ENCODE data around the gene ATMIN.
A peak's percentile ranks its signal among the peaks of the same experiment; 100 is the strongest.

Gene ATMIN

DNA sequence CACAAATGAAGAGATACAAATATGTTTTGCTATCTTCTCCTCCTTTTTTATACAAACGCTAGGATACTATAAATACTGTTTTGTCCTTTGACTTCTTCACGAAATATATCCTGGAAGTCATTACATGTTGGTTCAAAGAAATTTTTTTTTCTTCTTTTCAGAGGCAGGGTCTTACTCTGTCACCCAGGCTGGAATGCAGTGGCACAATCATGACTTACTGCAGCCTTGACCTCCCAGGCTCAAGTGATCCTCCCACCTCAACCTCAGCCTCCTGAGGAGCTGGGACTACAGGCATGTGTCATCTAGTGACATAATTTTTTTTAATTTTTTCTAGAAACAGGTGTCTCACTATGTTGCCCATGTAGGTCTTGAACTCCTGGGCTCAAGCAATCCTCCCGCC is 45.1 kb upstream of the ATMIN start:
- H3K4me2 ChIP-seq (ENCODE audit: low read length), result no peak overlapping the region
- peaks cover 10 to 14% of the 10 kb centered on the region in 2 experiments for H3K4me1 ChIP-seq (ENCODE audit: control insufficient read depth in 1 of 2, insufficient read depth in 2 of 2, low read length in 2 of 2)
- peaks cover 5% of the 10 kb centered on the region for H3K79me2 ChIP-seq (ENCODE audit: control insufficient read depth, insufficient read depth, low read length, poor library complexity)
- H2BK120ac ChIP-seq (ENCODE audit: insufficient read depth, low read length, poor library complexity), result no peak overlapping the region
- no peak overlapping the region for H4K91ac ChIP-seq (ENCODE audit: low read depth, low read length)
- no peak overlapping the region for H2BK5ac ChIP-seq (ENCODE audit: low read depth, low read length, poor library complexity)
- H2BK12ac ChIP-seq (ENCODE audit: low read length), result no peak overlapping the region
- no peak overlapping the region for H3K4ac ChIP-seq (ENCODE audit: low read depth, low read length)
- H3K18ac ChIP-seq (ENCODE audit: low read length), result no peak overlapping the region
- no peak overlapping the region for H3K27ac ChIP-seq (ENCODE audit: low read depth, low read length)
- no peak overlapping the region for H4K12ac ChIP-seq (ENCODE audit: low read depth, low read length)
- DNase-seq, result no peak
- no peak overlapping the region for H3K23ac ChIP-seq (ENCODE audit: low read length)
- H4K8ac ChIP-seq (ENCODE audit: low read depth, low read length), result no peak overlapping the region
- WGBS (ENCODE audit: extremely low coverage, insufficient coverage, insufficient read length), result no CpG with 5 or more reads among the region's 3 CpGs
- H3K79me1 ChIP-seq (ENCODE audit: low read length), result peaks cover 5% of the 10 kb centered on the region
- H3K36me3 ChIP-seq (ENCODE audit: control insufficient read depth in 1 of 2, insufficient read depth in 2 of 2, low read length in 2 of 2), result peaks cover 4 to 7% of the 10 kb centered on the region in 2 experiments
- H3K9ac ChIP-seq (ENCODE audit: low read length), result no peak overlapping the region
- H3K4me3 ChIP-seq (ENCODE audit: low read depth, low read length), result no peak overlapping the region
- no peaks in the 10 kb centered on the region for H3K27me3 ChIP-seq (ENCODE audit: insufficient read depth, low read length)
- no peak overlapping the region for H2AK5ac ChIP-seq (ENCODE audit: low read length)
- no peak overlapping the region for H2AFZ ChIP-seq (ENCODE audit: insufficient read depth, low read length, poor library complexity)
- no peaks in the 10 kb centered on the region for H3K9me3 ChIP-seq (ENCODE audit: insufficient read depth, low read depth, low read length)
- no peak overlapping the region for H3K14ac ChIP-seq (ENCODE audit: low read length)

DNA sequence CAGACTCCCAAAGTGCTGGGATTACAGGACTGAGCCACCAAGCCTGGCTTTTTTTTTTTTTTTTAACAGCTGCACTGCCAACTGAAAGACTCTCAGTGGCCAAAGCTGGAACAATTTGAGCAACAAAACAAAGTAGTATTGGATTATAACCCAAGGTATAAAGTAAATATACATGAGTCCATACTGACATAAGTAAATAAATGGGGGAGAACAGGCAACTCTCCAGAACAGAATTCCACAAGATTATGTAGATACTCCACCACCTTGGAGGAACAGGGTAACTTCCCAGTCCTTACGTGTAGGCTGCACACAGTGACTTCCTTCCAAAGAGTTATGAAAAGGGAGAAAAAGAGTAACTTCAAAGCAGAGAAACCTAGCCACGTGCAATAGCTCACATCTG is 44.7 kb upstream of the ATMIN start:
- H3K4me2 ChIP-seq (ENCODE audit: low read length), result no peak overlapping the region
- H2BK5ac ChIP-seq (ENCODE audit: low read depth, low read length, poor library complexity), result no peak overlapping the region
- H2BK120ac ChIP-seq (ENCODE audit: insufficient read depth, low read length, poor library complexity), result peak overlapping the region; percentile 51
- peak overlapping the region; percentile 6 for H4K91ac ChIP-seq (ENCODE audit: low read depth, low read length)
- peak overlapping the region; percentile 10 for H4K8ac ChIP-seq (ENCODE audit: low read depth, low read length)
- H3K27ac ChIP-seq (ENCODE audit: low read depth, low read length), result no peak overlapping the region
- no peak overlapping the region for H4K12ac ChIP-seq (ENCODE audit: low read depth, low read length)
- H3K9ac ChIP-seq (ENCODE audit: low read length), result no peak overlapping the region
- H3K27me3 ChIP-seq (ENCODE audit: insufficient read depth, low read length), result no peaks in the 10 kb centered on the region
- peaks cover 9 to 12% of the 10 kb centered on the region in 2 experiments for H3K4me1 ChIP-seq (ENCODE audit: control insufficient read depth in 1 of 2, insufficient read depth in 2 of 2, low read length in 2 of 2)
- no peak for DNase-seq
- peak overlapping the region; percentile 64 for H2BK12ac ChIP-seq (ENCODE audit: low read length)
- H3K23ac ChIP-seq (ENCODE audit: low read length), result no peak overlapping the region
- H3K4ac ChIP-seq (ENCODE audit: low read depth, low read length), result peak overlapping the region; percentile 86
- H3K4me3 ChIP-seq (ENCODE audit: low read depth, low read length), result no peak overlapping the region
- no peak overlapping the region for H3K14ac ChIP-seq (ENCODE audit: low read length)
- H3K79me1 ChIP-seq (ENCODE audit: low read length), result peaks cover 5% of the 10 kb centered on the region
- peaks cover 4 to 7% of the 10 kb centered on the region in 2 experiments for H3K36me3 ChIP-seq (ENCODE audit: control insufficient read depth in 1 of 2, insufficient read depth in 2 of 2, low read length in 2 of 2)
- no peak overlapping the region for H2AFZ ChIP-seq (ENCODE audit: insufficient read depth, low read length, poor library complexity)
- H3K79me2 ChIP-seq (ENCODE audit: control insufficient read depth, insufficient read depth, low read length, poor library complexity), result peaks cover 5% of the 10 kb centered on the region
- no CpG with 5 or more reads among the region's 2 CpGs for WGBS (ENCODE audit: extremely low coverage, insufficient coverage, insufficient read length)
- H3K18ac ChIP-seq (ENCODE audit: low read length), result no peak overlapping the region
- H2AK5ac ChIP-seq (ENCODE audit: low read length), result peak overlapping the region; percentile 29
- no peaks in the 10 kb centered on the region for H3K9me3 ChIP-seq (ENCODE audit: insufficient read depth, low read depth, low read length)

DNA sequence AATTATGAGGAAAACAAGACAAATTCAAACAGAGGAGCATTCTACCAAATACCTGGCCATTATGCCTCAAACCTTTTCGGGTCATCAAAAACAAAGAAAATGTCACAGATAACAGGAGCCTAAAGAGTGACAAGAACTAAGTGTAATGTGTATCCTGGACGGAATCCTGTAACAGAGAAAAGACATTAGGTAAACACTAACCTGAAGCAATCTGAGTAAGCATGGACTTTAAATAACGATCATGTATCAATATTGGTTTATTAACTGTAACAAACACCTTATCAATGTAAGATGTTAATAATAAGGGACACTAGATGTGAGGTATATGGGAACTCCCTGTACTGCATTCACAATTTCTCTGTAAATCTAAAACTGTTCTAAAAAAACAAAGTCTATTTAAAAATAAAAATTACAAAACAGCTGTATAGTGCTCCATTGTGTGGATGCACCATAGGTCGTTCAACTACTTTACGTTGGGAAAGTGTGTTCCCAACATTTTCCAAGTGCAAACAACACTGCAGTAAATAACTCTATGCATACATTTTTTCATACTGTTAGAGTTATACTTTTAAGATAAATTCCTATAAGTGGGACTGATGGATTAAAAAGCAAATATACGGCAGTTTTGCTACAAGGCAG is 43.7 kb upstream of the ATMIN start:
- H3K79me2 ChIP-seq (ENCODE audit: control insufficient read depth, insufficient read depth, low read length, poor library complexity), result peaks cover 5% of the 10 kb centered on the region
- H2BK120ac ChIP-seq (ENCODE audit: insufficient read depth, low read length, poor library complexity), result no peak overlapping the region
- H3K27me3 ChIP-seq (ENCODE audit: insufficient read depth, low read length), result no peaks in the 10 kb centered on the region
- no peak overlapping the region for H3K23ac ChIP-seq (ENCODE audit: low read length)
- no peak overlapping the region for H2BK12ac ChIP-seq (ENCODE audit: low read length)
- no peak overlapping the region for H3K4me2 ChIP-seq (ENCODE audit: low read length)
- no peak overlapping the region for H4K8ac ChIP-seq (ENCODE audit: low read depth, low read length)
- H4K91ac ChIP-seq (ENCODE audit: low read depth, low read length), result no peak overlapping the region
- no peak overlapping the region for H3K14ac ChIP-seq (ENCODE audit: low read length)
- peaks cover 5% of the 10 kb centered on the region for H3K79me1 ChIP-seq (ENCODE audit: low read length)
- no peak for DNase-seq
- no CpG with 5 or more reads among the region's 6 CpGs for WGBS (ENCODE audit: extremely low coverage, insufficient coverage, insufficient read length)
- peaks cover 7% of the 10 kb centered on the region in 2 experiments for H3K4me1 ChIP-seq (ENCODE audit: control insufficient read depth in 1 of 2, insufficient read depth in 2 of 2, low read length in 2 of 2)
- no peak overlapping the region for H3K18ac ChIP-seq (ENCODE audit: low read length)
- no peak overlapping the region for H3K4ac ChIP-seq (ENCODE audit: low read depth, low read length)
- H3K27ac ChIP-seq (ENCODE audit: low read depth, low read length), result peak overlapping the region; percentile 90
- H4K12ac ChIP-seq (ENCODE audit: low read depth, low read length), result no peak overlapping the region
- no peaks in the 10 kb centered on the region for H3K9me3 ChIP-seq (ENCODE audit: insufficient read depth, low read depth, low read length)
- H2AK5ac ChIP-seq (ENCODE audit: low read length), result no peak overlapping the region
- no peak overlapping the region for H3K9ac ChIP-seq (ENCODE audit: low read length)
- no peak overlapping the region for H2AFZ ChIP-seq (ENCODE audit: insufficient read depth, low read length, poor library complexity)
- no peak overlapping the region for H2BK5ac ChIP-seq (ENCODE audit: low read depth, low read length, poor library complexity)
- H3K36me3 ChIP-seq (ENCODE audit: control insufficient read depth in 1 of 2, insufficient read depth in 2 of 2, low read length in 2 of 2), result peaks cover 4 to 7% of the 10 kb centered on the region in 2 experiments
- H3K4me3 ChIP-seq (ENCODE audit: low read depth, low read length), result no peak overlapping the region

DNA sequence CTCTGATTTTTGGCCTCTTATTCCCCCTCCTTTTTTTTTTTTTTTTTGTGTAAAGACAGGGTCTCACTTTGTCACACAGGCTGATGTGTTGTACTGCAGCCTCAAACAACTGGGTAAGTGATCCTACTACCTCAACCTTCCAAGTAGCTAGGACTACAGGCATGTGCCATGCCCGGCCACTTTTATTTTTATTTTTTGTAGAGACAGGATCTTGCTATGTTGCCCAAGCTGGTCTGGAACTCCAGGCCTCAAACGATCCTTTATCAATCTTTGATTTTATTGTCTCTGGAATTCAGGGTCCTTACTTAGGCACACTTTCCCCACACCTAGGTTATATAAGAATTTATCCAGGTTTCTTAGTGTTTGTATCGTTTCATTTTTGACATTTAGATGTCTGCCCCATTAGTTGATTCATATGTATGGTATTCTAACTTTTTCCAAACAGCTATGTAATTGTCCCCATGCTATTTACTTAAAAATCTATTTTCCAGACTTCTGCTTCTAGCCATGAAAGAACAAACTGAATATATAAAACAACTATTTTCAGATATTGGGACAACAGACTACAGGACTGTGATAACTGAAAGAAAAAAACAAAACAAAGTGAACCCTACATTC is 42.9 kb upstream of the ATMIN start:
- Histone ChIP-seq H3K27me3 (ENCODE audit: insufficient read depth, low read length) (no peaks in the 10 kb centered on the region), H3K27ac (ENCODE audit: low read depth, low read length) (peak overlapping the region; percentile 90), H2BK120ac (ENCODE audit: insufficient read depth, low read length, poor library complexity) (no peak overlapping the region), H4K91ac (ENCODE audit: low read depth, low read length) (peak overlapping the region; percentile 68), H3K36me3 (ENCODE audit: control insufficient read depth in 1 of 2, insufficient read depth in 2 of 2, low read length in 2 of 2) (peaks cover 4 to 7% of the 10 kb centered on the region in 2 experiments), H3K4me1 (ENCODE audit: control insufficient read depth in 1 of 2, insufficient read depth in 2 of 2, low read length in 2 of 2) (peaks cover 7% of the 10 kb centered on the region in 2 experiments), H3K23ac (ENCODE audit: low read length) (no peak overlapping the region), H2AK5ac (ENCODE audit: low read length) (no peak overlapping the region), H3K9ac (ENCODE audit: low read length) (no peak overlapping the region), H3K9me3 (ENCODE audit: insufficient read depth, low read depth, low read length) (no peaks in the 10 kb centered on the region), H4K12ac (ENCODE audit: low read depth, low read length) (no peak overlapping the region), H3K4ac (ENCODE audit: low read depth, low read length) (peak overlapping the region; percentile 36), H3K4me2 (ENCODE audit: low read length) (peak overlapping the region; percentile 18), H2AFZ (ENCODE audit: insufficient read depth, low read length, poor library complexity) (no peak overlapping the region), H3K4me3 (ENCODE audit: low read depth, low read length) (no peak overlapping the region), H3K18ac (ENCODE audit: low read length) (no peak overlapping the region), H2BK12ac (ENCODE audit: low read length) (no peak overlapping the region), H3K79me1 (ENCODE audit: low read length) (peaks cover 5% of the 10 kb centered on the region), H3K79me2 (ENCODE audit: control insufficient read depth, insufficient read depth, low read length, poor library complexity) (peaks cover 5% of the 10 kb centered on the region), H4K8ac (ENCODE audit: low read depth, low read length) (no peak overlapping the region), H3K14ac (ENCODE audit: low read length) (no peak overlapping the region), H2BK5ac (ENCODE audit: low read depth, low read length, poor library complexity) (peak overlapping the region; percentile 76)
- no CpG with 5 or more reads among the region's 3 CpGs for WGBS (ENCODE audit: extremely low coverage, insufficient coverage, insufficient read length)
- peak in 1 of 2 donors; percentile 69 for DNase-seq

Measured in trophoblast cell (in vitro differentiated cells and primary cell).